ENCODE data around the gene IGSF21.

The IGSF21 gene

DNA sequence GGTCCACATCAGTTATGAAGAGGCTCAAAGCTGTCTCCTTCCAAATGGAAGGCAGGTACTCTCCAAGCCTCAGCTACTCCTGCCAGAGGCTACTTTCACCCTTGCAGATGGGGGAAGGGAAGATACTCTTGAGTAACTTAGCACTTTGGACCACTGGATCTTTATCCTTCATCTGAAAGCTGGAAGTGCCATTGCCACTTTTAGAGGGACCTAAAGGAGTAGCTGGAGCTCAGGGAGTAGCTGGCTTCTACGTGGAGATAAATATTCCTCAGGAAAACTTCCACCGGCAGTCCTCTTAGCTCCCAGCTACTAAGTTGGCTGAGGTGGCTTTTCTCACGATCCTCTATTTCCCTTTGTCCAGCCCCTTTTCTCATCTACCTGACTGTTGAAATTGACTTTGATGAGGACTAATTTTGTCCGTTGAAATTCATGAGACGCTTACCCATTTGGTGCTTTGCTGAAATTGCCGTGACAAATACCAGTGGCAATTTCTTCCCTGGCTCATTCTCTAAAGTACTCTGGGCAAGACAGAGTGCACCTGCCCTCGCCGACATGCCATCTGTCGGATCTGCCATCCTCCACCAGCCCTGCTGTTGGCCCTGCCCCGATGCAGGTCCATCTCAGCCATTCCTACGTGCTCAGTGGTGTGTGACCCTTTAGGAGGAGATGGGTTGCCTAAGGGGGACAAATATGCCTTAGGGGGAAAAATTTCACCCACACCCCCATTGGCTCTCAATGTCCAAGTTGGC lies 13.6 kb downstream of the IGSF21 start:
- DNase-seq: no peak

DNA sequence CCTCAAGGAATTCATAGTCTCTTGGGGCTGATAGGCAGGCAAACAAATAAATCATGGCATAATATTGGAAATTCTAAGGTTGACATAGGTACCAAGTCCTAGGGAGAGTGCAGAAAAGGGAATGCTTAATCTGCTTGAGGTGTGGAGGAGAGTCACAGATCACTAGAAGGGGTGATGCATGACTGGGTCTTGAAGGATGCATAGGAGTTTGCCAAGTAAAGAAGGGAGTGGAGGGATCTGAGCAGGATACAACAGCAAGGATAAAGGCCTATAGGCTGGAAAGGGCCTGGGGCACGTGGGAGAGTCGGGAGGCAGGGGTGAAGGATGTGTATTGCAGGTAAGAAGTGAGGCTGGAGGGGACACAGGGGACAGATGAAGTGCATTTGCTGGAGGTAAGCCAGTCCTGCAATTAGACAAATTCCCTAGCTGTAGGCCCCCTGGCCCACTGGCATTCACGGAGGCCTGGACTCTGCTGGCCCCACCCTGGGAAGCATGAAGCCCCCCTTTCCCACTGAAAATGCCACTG lies 15.9 kb downstream of the IGSF21 start:
- DNase-seq: no peak

- DNase-seq: no peak
Measured at GRCh38 chr1:18124977-18125376, 17.4 kb downstream of the IGSF21 start.

- DNase-seq: no peak
Measured at GRCh38 chr1:18126616-18127015, 19.0 kb downstream of the IGSF21 start.

- DNase-seq: no peak
Measured at GRCh38 chr1:18128298-18128697, 20.7 kb downstream of the IGSF21 start.

GRCh38 chr1:18130356-18130755 lies 22.8 kb downstream of the IGSF21 start:
- DNase-seq: no peak

- DNase-seq: no peak
Measured at GRCh38 chr1:18132022-18132710, 24.6 kb downstream of the IGSF21 start.

DNA sequence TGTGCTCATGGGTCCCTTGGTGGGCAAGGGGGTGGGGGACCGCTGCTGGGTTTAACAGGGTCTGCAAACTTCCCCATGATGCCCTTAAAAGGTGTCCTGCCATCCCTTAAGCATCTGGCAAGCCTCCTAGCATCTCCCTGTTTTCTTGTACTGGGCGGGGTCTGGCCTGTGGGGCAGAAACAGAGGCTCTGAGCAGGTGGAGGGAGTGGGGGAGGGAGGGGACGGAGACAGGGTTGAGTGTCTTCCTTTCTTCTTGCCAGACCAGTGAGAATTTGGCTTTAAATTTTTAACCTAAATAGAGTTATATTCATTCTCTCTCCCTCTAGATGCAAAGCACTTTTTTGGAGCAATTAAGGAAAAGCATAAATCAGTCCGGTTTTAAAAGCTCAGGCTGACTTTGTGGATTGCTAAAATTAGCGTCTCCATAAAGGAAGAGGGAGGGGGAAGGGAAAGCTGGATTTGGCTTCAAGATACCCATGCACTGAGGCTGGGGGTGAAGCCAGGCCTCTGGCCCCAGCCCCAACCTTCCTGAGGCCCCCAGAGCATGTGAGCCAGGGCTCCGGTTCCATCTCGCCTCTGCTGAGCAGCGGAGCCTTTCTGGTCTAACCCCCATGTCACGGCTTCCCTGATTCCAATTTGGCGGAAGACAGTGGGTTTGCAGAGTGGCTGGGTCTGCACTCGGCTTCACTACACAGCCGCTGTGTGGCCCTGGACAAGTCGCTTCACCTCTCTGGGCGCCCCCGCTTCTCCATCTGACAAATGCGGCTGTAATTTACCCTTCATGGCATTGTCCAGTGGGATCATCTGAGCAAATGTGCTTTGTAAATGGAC lies 25.3 kb downstream of the IGSF21 start:
- no peak for DNase-seq

DNA sequence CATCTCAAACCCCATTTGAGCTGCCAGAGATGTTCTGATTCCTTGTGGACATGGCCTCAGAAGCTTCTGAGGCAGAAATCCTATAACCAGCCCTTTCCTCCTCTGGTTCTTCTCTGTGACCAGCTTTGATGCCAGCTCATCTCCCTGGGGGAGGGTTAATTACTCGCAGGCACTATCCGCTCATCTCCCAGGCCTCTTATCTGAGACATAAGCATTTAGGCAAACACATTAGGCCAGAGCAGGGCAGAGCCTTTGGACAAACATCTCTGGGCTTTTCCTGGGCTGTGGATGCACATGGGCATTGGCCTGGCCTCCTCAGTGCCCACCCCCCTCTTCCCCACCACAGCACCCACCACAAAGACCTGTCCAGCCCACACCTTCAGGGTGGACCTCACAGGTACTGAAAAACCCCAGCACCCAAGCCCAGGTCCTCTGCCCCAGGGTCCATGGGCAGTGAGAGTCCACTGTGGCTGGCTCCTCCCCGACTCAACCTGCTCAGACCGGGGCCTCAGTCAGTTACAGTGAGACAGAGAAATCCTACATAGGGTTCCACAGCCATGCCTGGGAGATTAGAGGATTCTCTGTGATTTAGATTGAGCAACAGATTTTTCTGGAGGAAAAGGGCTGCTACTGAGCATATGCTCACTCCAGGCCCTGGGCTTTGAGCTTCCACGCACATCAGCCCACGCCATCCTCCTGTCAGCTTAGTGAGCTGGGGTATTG lies 26.9 kb downstream of the IGSF21 start:
- no peak for DNase-seq

DNA sequence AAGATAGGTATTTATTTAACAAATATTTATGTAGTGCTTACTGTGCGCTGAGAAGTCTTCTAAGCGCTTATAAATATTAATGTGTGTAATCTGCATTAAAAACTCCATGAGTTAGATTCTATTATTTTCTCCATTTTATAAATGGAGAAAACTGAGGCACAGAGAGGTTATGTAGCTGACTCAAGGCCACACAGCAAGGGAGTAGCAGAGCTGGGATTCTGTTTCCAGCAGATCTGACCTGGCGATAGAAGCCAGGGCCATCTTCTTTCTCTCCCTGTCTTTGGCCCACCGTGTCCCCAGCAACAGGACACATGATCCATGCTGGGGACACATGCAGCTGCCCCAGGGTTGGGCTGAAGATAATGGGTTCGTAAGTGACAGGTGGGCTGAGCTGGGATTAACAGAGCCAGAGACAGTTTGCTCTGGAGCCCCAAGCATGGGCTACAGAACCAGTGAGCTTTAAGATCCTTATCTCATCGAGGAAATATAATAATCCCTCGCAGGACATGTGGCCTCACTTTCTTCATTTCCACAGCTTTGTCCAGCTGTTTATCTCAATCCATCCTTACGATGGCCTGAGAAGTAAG lies 30.3 kb downstream of the IGSF21 start:
- no peak for DNase-seq

- no peak for DNase-seq
Measured at GRCh38 chr1:18139198-18139981, 31.8 kb downstream of the IGSF21 start.

DNA sequence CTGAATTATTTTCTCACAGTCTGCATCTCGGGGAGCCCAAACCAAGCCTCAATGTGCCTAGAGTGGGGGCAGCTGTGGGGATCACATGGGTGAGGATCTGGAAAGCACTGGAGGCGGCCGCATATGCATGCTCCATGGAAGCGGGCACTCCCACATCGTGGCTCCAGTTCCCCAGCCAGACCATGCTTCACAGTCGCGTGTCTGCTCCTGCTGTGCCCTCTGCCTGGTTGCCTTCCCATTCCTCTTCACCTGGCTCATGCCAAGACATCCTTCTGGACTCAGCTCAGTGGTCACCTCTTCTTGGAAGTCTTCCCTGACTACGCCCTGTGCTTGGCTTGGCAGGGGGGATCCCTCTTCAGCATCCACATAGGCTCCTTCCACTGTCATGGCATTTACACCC lies 32.8 kb downstream of the IGSF21 start:
- DNase-seq: no peak

- DNase-seq: no peak
Measured at GRCh38 chr1:18141661-18142060, 34.1 kb downstream of the IGSF21 start.

GRCh38 chr1:18142471-18142870 lies 34.9 kb downstream of the IGSF21 start:
- DNase-seq: no peak

- no peak for DNase-seq
Measured at GRCh38 chr1:18142969-18143368, 35.4 kb downstream of the IGSF21 start.

DNA sequence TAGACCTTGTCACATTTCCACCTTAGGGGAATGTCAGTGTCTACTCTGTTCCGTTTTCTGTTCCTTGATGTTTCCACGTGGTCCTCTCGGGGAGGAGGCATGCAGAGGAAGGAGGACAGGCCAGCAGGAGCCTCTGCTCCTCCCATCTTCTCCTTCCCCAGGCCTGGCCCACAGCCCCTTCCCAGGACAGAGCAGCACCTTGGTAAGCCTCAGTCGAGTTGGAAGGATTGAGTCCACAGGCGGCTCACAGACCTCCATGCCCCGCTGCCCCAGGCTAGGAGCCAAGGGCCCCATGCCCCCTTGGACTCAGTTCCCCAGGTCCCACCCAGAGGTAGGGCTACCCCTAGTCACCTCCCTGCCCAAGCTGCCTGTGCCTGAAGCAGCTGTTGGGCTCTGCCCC lies 36.5 kb downstream of the IGSF21 start:
- DNase-seq: no peak

DNA sequence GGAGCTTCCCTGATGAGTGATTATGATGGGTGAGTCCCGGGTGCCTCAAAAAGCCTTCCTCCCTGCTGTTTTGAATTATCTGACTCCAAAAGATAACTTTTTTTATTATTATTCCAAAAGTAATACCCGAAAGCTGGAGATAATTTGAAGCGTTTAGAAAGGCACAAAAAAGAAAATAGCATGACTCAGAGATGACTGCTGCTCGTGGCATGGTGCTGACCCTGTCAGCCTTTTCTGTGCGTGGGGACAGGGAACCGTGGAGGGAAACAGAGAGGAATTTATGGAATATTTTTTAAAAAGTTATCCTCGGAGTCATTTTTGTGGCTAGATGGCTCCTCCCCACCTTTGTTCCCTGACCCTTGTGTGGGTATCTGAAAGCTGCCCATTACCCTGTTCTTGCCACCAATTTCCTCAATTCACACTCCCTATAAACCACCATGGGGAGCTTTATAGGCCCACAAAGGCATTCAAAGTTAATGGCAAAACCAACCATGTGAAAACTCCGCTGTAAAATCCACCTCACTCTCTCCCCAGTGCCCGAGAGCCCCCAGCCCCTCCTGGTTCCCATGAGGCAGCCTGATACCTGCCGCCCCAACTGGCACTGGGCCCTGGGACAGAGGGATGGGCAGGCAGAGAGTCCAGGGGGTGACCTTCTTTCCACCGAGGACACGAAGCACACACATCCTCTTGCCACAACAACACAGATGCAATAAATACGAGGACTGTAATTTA lies 37.5 kb downstream of the IGSF21 start:
- DNase-seq: no peak

- DNase-seq: no peak
Measured at GRCh38 chr1:18145851-18146618, 38.4 kb downstream of the IGSF21 start.

DNA sequence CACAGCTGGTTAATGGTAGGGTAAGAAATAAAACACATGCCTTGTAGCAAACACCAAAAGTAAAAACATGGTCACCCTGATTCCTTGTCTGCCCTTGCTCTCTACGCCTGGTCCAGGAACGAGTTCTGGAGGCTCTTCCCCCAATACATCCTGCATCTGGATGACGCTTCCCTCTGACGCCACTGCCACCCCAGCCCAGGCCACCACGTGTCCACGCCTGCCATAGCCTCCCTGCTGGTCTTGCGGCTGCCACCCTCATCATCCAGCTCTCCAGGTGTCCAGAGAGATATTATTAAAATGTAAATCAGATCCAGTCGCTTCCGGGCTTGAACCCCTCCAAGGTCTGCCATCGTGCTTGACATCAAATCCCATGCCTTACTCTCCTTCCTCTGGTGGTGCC lies 39.3 kb downstream of the IGSF21 start:
- no peak for DNase-seq

DNA sequence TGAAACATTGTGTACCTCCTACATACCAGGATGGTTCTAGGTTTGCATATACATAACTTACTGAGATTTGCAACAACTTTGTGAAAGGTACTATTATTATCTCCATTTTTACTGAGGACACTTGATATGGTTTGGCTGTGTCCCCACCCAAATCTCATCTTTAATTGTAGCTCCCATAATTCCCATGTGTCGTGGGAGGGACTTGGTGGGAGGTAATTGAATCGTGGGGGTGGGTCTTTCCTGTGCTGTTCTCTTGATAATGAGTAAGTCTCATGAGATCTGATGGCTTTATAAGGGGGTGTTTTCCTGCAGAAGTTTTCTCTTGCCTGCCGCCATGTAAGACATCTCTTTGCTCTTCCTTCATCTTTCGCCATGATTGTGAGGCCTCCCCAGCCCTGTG lies 40.1 kb downstream of the IGSF21 start:
- DNase-seq: no peak
